HG02759 (cell line): ENCODE results near the gene SMARCAD1.

Source experiments
- ATAC-seq: cut with Tn5 transposase; IDR thresholded peaks from one replicate; pipeline ENCODE4 v1.9.1; 2021; ENCODE audit warnings: mild to moderate bottlenecking, moderate library complexity; ENCODE audit not compliant: unreplicated experiment

Gene SMARCAD1, protein sequence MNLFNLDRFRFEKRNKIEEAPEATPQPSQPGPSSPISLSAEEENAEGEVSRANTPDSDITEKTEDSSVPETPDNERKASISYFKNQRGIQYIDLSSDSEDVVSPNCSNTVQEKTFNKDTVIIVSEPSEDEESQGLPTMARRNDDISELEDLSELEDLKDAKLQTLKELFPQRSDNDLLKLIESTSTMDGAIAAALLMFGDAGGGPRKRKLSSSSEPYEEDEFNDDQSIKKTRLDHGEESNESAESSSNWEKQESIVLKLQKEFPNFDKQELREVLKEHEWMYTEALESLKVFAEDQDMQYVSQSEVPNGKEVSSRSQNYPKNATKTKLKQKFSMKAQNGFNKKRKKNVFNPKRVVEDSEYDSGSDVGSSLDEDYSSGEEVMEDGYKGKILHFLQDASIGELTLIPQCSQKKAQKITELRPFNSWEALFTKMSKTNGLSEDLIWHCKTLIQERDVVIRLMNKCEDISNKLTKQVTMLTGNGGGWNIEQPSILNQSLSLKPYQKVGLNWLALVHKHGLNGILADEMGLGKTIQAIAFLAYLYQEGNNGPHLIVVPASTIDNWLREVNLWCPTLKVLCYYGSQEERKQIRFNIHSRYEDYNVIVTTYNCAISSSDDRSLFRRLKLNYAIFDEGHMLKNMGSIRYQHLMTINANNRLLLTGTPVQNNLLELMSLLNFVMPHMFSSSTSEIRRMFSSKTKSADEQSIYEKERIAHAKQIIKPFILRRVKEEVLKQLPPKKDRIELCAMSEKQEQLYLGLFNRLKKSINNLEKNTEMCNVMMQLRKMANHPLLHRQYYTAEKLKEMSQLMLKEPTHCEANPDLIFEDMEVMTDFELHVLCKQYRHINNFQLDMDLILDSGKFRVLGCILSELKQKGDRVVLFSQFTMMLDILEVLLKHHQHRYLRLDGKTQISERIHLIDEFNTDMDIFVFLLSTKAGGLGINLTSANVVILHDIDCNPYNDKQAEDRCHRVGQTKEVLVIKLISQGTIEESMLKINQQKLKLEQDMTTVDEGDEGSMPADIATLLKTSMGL

DNA sequence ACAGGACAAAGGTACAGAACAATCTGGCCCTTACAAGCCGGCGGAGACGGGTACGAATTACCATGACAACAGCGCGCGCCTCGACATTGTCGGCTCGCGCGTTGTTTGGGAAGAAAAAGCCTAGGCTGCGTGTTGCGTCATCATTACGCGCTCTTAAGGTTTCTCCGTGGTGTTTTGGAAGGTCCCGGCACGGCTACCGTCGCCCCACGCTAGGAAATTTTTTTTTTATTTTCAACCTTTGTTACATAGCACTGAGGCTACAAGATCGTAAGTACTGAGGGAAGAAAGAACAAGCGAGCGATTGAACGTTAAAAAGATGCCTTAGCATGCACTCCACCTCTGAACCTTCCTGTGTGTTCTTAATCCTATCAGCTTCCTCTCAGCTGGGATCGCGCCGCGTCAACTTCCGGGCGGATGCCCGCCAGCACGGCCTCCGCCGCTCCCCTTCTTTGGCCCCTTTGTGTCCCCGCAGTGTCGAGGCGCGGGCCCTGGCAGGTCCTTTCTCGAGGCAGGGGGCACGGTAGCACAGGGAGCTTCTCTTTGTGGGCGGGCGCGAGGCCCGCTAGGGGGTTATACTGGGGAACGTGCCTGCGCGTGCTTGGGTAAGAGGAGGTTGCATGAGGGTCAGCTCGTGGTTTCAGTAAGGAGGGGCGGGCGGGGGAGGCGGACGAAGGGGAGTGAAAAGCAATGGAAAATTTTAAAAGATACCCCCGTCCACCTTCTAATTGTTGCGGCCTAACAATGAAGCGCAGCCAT, at the start of gene SMARCAD1:
TSS of gene SMARCAD1 (plus strand) at position 397 of the 756 bp plus-strand sequence. CDS start 530 bp downstream, outside the sequence.
- ATAC-seq: peak; percentile 95

DNA sequence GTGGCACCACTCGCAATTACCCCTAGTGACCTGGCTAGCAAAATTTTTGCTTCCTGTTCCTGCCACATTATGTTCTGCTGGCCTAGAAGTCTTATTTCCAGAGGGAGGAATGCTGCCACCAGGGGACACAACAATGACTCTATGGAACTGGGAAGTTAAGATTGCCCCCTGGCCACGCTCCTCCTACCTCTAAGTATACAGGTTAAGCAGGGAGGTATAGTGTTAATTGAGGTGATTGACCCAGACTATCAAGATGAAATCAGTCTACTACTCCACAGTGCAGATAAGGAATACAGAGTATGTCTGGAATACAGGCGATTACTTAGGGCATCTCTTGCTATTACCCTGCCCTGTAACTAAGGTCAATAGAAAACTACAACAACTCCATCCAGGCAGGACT, 48.8 kb upstream of the SMARCAD1 start:
- no peak for ATAC-seq

DNA sequence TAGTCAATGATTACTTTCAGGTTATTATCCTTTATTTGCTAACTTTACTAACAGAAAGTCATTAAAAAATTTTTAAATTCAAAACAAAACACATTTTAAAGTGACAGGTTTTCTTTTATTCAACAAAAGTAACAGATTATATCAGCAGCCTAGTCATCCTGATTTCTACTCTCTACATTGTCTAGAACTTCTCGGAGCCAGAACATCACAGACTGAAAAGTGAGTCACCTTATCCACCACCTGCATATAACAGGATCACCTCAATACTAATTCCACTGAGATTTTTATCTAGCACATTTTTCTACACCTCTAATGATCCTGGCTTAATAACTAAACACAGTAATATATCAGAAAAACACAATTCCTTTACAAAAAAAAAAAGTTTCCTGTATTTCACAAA, 47.9 kb upstream of the SMARCAD1 start:
- ATAC-seq: no peak

DNA sequence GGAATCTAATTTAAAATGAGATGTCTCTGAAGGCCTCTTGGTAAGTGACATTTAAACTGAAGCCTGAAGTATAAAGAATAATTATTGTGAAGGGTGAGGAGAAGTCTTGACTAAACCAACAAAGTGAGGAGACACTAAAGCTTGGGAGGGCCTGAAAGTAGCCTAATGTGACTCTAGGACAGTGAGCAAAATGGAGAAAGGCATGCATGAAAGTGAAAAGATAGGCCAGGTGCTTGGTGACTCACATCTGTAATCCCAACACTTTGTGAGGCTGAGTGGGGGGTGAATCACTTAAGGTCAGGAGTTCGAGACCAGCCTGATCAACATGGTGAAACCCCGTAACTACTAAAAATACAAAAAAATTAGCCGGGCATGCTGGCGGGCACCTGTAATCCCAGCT, 46.9 kb upstream of the SMARCAD1 start:
- ATAC-seq: peak; percentile 80

DNA sequence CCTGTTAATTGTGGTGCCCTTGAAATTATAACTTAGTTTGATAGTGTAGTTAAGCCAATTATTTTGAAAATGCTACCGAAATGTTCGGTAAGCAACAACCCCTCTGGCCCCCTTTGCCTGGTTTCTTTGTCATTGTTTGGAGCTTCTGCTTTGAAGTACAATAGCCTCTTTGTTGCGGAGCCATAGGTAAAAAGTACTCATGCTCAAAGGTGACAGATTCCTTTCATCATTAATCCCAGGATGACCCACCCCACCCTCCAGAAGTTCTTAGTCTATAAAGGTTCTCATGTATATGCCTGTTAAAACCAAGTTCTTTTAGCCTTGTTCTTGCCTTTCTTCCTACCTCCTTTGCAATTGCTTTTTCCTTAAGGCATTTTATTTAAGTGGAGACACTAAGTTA, 42.4 kb upstream of the SMARCAD1 start:
- no peak for ATAC-seq

DNA sequence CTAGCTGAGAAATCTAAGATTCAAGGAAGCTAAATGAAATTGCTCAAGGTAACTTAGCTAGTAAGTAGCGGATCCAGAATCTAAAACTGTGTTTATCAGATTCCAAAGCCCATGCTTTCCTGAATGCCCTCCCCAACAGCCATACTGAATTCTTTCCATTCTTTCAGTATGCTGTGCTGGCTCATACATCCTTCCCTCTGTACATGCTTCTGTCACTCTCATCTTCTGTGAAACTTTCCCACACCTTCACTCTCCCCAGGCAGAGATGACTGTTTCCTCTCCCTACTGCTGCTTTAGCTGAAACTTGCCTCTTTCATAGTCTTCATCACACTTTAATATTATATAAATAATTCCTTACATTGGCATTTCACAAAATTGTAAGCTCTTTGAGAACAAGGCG, 39.3 kb upstream of the SMARCAD1 start:
- no peak for ATAC-seq

DNA sequence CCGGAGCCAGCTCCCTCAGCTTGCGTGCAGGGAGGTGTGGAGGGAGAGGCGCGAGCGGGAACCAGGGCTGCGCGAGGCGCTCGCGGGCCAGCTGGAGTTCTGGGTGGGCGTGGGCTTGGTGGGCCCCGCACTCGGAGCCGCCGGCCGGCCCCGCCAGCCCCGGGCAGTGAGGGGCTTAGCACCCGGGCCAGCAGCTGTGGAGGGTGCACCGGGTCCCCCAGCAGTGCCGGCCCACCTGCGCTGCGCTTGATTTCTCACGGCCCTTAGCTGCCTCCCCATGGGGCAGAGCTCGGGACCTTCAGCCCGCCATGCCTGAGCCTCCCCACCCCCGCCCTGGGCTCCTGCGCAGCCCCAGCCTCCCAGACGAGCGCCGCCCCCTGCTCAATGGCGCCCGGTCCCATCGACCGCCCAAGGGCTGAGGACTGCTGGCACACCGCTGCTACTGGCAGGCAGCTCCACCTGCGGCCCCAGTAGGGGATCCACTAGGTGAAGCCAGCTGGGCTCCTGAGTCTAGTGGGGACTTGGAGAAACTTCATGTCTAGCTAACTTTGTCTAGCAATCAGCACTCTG, 37.8 kb upstream of the SMARCAD1 start:
- ATAC-seq: no peak

DNA sequence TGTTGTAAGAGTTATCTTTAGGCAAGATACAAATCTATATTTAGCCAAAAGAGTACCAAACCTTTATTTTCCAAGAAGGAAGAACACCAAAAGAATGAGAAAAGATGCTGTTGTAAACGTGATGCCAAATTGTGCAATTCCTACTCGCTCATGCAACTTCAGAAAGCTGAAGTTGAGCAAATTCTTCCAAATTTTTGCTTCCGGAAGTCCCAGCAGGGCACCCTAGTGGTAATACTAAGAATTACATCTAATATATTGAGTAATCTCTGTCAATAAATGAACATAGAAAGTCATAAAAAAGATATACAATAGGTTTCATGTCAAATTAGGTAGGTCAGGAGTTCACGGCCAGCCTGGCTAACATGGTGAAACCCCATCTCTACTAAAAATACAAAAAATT, 36.0 kb upstream of the SMARCAD1 start:
- no peak for ATAC-seq

DNA sequence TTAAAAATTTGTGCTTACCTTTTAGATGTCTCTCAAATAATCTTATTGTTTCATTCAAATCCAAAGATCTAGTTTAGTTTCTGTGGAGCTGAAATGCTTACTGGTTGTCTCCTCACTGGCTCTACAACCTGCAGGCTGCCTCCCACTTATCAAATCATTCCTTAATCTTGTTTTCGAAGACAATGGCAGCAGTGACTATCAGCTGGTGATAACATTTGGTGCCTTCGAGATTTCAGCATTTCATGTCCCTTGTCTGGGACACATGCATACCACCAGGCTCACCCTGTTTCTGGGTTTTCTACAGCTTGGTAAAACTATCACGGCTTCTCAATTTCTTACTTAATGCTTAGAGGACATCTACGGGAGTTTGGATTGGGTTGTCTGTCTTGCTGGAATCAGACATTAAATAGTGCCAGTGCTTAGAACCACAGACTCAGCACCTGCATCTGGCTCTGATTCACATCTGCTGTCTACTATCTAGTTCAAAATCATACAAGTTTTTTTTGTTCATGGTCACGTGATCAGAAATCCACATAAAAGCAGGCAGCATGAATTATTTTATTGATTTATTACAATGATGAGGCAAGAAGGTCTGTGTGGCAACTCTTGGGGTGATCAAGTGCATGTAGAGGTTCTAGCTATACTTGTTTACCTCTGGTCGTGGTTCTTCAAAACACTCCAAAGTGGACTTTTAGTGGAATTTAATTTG, 32.0 kb upstream of the SMARCAD1 start:
- no peak for ATAC-seq

DNA sequence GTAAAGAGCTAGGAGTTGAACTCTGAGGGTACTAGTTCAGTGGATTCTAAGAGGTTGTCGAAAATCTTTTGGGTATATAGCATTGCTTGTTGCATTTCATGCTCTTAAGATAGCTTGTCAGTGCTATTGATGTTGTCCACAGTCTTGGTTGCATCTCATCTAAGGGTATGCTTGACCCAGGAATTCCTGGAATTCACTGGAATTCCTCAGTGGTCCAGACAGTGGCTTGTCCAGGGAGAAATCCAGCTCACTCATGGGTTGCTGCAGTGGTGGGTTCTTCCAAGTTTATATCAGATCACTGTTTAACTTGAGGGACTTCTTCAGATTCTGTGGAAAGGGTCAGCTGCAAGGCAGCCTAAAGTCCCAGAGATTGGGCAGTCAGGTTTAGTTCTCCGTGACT, 29.8 kb upstream of the SMARCAD1 start:
- ATAC-seq: no peak

DNA sequence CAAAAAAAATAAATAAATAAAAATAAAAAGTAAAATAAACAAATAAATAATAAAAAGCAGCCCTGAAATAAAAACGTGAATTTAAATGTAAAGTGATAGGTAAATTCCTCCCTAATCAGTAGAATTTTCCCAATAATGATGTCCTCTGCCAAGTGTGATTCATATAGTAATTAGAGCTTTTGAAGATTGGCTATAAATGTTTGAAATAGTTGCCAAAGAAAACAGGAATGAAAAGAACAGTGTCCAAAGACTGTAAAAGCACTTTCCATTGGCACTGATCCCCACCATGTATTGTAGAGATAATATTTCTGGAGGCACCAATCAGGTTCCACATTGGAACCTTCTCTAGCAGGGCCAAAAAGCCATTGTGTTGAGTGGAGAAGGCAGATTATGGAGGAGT, 25.9 kb upstream of the SMARCAD1 start:
- no peak for ATAC-seq

DNA sequence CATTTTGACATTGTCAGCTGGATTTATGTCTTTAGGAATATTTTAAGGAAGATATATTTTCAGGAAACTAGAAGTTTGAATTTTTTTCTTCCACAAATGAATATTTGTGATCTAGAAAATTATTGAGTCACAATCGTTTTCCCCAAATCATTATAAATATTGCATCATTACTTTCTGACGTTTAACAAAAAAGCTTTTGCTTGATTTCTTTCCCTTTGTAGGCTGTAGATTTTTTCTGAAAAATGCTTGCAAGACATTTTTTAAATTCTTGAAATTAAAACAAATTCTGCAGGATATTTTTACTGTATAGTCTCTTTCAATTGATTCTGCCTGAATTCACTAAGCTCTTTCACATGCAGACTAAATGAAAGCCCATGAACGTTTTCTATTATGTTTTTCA, 4.9 kb upstream of the SMARCAD1 start:
- ATAC-seq: no peak

DNA sequence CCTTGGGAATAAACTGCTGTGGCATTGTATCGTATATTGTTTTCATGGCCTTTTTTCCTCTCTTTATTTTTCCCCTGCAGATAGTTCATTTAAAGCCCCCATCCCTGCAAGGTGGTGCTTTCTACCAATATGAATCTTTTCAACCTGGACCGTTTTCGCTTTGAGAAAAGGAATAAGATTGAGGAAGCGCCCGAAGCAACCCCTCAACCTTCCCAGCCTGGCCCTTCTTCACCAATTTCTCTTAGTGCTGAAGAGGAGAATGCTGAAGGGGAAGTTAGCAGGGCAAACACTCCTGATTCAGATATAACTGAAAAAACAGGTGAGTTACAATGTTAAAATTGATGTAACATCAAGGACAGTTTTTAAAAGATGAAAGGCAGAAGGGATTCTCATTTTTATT, 601 bp downstream of the SMARCAD1 start:
- ATAC-seq: no peak

DNA sequence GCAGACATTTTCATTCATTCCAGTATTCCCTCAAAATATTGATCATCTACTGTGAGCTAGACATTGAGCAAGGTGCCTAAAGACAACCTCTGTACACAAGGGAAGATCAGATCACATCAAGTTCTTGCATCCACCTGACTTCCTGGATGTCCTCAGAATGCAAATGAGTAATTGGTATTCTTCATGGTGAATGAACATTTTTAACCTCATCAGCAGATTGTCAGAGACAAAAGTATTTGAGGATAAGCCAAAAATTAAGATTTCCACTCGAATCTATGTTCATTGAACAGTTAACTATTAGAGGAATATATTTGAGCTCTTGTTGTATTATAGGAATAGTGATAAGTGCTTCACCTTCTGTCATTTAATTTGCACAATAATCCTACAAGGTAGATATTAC, 1.3 kb downstream of the SMARCAD1 start:
- ATAC-seq: no peak

DNA sequence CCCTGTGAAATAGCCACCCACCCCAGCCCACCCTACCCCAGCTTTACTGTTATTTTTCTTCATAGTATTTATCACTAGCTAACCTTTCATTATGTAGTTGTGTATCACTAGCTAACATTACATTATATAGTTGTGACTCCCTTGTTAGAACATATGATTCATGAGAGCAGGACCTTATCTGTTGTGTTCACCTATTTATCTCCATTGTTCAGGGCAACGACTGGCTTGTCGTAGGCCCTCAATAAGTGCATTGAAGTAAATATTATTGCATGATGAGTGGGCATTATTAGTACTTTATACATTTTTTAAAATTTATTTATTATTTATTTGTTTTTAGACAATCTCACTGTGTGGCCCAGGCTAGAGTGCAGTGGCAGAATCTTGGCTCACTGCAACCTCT, 4.2 kb downstream of the SMARCAD1 start:
- ATAC-seq: no peak

DNA sequence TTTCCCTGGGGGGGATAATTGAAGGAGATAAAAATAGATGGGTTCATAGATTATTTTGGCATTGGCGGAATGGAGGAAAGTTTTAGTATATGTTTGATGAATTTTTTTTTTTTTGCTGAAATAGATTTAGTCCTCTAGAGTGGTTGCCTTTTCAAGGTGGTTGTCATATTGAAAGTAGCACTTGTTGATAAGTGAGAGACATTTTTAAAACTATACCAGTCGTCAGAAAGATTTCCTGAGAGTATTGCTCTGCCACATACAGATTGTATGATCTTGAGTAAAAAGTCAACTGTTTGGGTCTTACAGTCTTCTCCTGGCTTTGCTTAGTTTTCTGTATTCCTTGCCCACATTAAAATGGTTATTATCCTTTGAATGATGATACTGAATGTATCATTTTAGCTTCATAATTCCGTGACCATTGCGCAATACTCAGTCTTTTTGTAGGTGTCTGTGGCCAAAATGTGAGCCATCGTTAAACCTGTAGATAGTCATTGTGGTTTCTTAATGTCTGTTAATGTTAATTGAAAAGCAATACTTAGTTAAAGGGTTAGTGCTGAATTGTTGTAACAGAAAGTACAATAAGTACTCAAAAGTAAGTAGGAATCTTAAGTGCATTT, 7.1 kb downstream of the SMARCAD1 start:
- no peak for ATAC-seq

DNA sequence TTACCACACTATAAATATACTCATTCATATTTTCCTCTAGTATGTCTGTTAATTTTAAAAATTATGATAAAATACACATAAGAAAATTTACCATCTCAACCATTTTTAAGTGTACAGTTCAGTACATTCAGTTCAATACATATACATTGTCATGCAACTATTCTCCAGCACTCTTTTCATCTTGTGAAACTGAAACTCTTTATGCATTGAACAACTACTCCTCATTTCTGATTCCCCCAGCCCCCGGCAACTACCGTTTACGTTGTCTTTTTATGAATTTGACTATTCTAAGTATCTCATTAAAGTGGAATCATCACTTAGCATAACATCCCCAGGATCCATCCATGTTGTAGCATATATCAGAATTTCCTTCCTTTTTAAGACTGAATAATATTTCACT, 8.7 kb downstream of the SMARCAD1 start:
- ATAC-seq: no peak

DNA sequence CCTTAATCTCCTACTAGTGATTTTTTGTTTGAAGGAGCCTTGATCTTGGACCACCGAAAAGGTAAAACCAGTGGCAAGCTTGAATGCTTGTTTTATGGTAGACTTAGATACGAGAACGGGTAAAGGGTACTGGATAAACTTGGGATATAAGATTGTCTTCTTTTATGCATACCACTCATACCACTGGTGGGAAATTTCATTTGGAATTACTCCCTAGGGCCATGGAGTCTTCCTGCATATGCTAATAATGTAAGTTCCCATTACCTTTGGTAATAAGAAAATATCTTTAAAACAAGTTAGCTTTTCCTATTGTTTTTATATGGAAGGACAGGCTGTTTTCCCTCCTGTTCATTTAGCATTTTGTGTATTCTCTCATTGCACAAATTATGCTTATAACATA, 11.7 kb downstream of the SMARCAD1 start:
- ATAC-seq: no peak

DNA sequence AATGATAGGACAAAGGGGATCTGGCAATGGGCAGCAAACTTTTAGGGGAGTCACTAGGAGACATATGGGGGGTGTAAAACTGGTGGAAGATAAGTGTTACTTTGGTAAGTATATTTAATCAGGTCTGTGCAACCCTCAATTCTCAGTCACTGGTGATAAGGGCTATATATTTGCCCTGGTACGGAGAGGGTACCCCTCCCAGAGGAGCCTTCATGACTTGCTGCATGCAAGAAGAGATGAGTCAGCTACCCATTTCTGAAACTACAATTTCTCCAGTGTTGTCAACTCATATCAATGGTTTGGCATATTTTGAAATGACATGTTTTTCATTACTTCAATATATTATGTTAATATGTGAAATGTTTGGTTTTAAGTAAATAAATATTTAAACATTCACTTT, 14.3 kb downstream of the SMARCAD1 start:
- no peak for ATAC-seq

DNA sequence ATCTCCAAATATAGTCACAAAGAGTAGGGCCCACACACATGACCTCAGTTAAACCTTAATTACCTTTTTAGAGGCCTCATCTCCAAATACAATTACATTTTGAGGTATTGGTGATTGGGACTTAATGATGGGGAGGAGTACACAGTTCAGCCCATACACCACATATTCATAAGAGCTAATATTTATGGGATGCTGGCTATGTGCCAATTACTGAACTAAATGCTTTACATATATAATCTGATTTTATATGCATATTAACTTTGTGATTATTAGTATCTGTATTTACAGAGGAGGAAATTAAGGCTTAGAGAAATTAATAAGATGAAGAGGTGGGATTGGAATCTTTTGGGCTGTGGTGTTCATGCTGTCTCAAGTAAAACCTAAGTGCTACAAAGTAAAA, 17.8 kb downstream of the SMARCAD1 start:
- no peak for ATAC-seq
